Activated T-cell treated with anti-CD3 and anti-CD28 coated beads, Interleukin-2, amount 50 U/mL, for 24 hours (primary cell): ENCODE data around the gene SLC6A2.

Experiments
- DNase-seq: peaks from one replicate; pipeline ENCODE4 v3.0.0-alpha.2; 2020
- H3K27ac Mint-ChIP-seq: 2 replicates; pipeline ENCODE4 v1.8.0; 2020; ENCODE audit warnings: mild to moderate bottlenecking, mixed read lengths
- H3K27me3 Mint-ChIP-seq: 2 replicates; pipeline ENCODE4 v1.8.0; 2020; ENCODE audit warnings: mixed read lengths
- H3K36me3 Mint-ChIP-seq: 2 replicates; pipeline ENCODE4 v1.8.0; 2020; ENCODE audit warnings: low read depth, mixed read lengths
- H3K4me1 Mint-ChIP-seq: 2 replicates; pipeline ENCODE4 v1.8.0; 2020; ENCODE audit warnings: low read depth, mixed read lengths
- H3K4me3 Mint-ChIP-seq: 2 replicates; pipeline ENCODE4 v1.8.0; 2020; ENCODE audit warnings: mild to moderate bottlenecking, moderate library complexity, mixed read lengths
- H3K9me3 Mint-ChIP-seq: 2 replicates; pipeline ENCODE4 v1.8.0; 2020; ENCODE audit warnings: mixed read lengths

SLC6A2 gene

DNA sequence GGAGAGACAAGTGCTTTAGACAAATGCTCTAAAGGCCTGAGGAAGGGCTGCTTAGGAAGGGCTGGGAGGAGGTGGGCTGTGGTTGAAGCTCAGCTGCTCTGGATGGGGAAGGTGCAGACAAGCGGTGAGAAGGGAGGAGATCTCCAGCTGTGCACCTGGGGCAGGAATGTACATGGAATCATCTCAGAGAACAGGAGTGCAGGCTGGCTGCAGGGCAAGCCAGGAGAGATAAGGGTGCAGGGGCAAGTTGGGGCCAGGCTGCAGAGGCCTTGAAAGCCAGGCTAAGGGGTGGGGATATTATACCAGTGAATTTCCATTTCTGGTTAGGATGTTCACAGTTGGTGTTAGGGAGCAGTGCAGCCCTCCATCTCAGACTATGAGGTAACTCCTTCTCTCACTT is 4.2 kb downstream of the SLC6A2 start:
- DNase-seq, result no peak
- no peaks in the 10 kb centered on the region for H3K4me1 Mint-ChIP-seq
- H3K36me3 Mint-ChIP-seq, result no peaks in the 10 kb centered on the region
- no peak overlapping the region for H3K27ac Mint-ChIP-seq
- H3K4me3 Mint-ChIP-seq, result no peak overlapping the region
- H3K9me3 Mint-ChIP-seq, result peaks cover 6% of the 10 kb centered on the region
- H3K27me3 Mint-ChIP-seq, result peaks cover 27% of the 10 kb centered on the region

DNA sequence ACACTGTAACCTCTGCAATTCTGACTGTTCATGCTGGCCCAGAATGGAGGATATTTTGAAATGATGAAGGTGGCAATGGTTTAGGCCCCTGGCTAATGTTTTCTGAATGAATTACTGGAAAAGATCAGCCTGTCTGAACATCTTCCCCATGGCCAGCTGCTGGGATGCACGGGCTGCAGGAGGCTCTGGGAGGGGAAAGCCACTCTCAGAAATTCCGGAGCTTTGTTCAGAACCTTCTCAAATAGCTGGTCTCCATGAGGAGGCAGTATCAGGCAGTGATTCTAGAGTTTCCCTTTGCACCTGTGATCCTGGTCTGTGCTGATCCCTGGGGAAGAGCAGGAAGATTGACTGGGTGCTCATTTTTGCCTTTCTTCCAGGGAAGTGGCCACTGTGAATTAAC is 5.0 kb downstream of the SLC6A2 start:
- Mint-ChIP-seq H3K4me3 (no peak overlapping the region), H3K27ac (no peak overlapping the region), H3K4me1 (no peaks in the 10 kb centered on the region)

DNA sequence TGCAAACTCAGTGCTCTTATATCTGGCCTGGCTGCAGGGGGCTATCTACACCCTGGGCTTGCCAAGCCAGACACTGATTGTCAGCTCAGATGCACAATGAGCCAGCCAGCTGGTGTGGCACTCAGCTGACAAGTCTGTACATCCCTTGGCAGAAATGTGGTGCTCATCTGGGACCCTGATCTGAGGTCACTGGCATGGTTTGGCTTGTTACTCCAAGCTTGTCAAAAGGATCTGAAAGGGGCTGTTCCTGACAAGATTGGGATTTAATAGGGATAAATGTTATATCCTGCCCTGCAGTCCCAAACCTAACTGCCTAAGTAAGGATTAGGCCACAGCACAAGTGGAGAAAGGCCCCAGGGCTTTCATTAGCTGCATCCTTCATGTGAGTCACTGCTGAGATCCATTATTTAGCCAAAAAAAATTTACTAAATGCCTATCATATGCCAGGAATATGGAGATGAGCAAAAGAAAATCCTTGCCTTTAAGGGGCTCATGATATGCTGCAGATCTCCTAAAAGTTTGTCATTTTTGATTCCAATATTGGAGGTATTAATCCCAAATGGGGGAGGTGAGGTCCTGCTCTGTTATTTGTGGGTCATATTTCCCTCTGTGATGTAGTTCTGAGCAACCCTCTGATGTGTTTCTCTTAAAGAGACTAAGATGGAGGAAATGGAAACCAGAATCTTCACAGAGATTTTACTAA is 6.3 kb downstream of the SLC6A2 start:
- H3K4me1 Mint-ChIP-seq, result no peaks in the 10 kb centered on the region
- DNase-seq, result no peak
- peaks cover 6% of the 10 kb centered on the region for H3K9me3 Mint-ChIP-seq
- no peak overlapping the region for H3K27ac Mint-ChIP-seq
- H3K4me3 Mint-ChIP-seq, result no peak overlapping the region
- peaks cover 17% of the 10 kb centered on the region for H3K27me3 Mint-ChIP-seq
- no peaks in the 10 kb centered on the region for H3K36me3 Mint-ChIP-seq

More for the DNA sequence above, 5.0 kb downstream of the SLC6A2 start:
- DNase-seq, result no peak
- Mint-ChIP-seq H3K36me3 (no peaks in the 10 kb centered on the region), H3K9me3 (peaks cover 6% of the 10 kb centered on the region), H3K27me3 (peaks cover 27% of the 10 kb centered on the region)

DNA sequence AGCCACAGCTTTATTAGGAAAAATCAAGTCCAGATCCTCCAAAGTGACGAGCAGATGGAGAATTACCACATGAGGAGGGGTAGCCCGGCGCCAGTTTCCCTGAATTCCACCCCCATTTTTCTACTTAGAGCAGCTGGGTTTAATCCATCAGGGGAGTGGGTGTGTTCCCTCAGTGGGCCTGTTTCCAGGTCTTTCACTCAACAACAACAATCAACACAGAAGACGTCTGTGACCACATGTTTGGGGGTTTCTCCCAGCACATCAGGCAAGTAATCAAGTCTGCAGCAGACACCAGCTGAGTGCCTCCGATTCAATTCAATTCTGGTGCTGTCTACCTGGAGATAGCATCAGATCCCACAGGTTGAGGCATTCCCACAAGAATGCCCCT is 6.8 kb downstream of the SLC6A2 start:
- Mint-ChIP-seq H3K9me3 (peaks cover 6% of the 10 kb centered on the region), H3K4me1 (no peaks in the 10 kb centered on the region), H3K27ac (no peak overlapping the region), H3K27me3 (peaks cover 11% of the 10 kb centered on the region), H3K4me3 (no peak overlapping the region), H3K36me3 (no peaks in the 10 kb centered on the region)
- no peak for DNase-seq

DNA sequence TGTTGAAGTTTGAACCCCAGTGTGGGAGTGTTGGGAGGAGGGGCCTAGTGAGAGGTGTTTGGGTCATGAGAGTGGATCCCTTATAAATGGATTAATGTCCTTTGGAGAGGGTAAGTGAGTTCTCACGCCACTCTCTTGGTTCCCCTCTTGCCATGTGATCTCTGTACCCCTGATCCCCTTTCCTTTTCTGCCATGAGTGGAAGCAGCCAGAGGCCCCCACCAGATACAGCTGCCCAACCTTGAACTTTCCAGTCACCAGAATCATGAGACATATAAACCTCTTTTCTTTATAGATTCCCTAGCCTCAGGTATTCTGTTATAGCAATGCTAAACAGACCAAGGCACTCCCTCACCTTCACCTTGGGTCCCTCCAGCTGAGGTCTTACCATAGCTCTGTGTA is 7.4 kb downstream of the SLC6A2 start:
- no peak for DNase-seq
- Mint-ChIP-seq H3K4me1 (no peaks in the 10 kb centered on the region), H3K27me3 (peaks cover 8% of the 10 kb centered on the region), H3K9me3 (peaks cover 6% of the 10 kb centered on the region), H3K27ac (no peak overlapping the region), H3K36me3 (no peaks in the 10 kb centered on the region), H3K4me3 (no peak overlapping the region)

DNA sequence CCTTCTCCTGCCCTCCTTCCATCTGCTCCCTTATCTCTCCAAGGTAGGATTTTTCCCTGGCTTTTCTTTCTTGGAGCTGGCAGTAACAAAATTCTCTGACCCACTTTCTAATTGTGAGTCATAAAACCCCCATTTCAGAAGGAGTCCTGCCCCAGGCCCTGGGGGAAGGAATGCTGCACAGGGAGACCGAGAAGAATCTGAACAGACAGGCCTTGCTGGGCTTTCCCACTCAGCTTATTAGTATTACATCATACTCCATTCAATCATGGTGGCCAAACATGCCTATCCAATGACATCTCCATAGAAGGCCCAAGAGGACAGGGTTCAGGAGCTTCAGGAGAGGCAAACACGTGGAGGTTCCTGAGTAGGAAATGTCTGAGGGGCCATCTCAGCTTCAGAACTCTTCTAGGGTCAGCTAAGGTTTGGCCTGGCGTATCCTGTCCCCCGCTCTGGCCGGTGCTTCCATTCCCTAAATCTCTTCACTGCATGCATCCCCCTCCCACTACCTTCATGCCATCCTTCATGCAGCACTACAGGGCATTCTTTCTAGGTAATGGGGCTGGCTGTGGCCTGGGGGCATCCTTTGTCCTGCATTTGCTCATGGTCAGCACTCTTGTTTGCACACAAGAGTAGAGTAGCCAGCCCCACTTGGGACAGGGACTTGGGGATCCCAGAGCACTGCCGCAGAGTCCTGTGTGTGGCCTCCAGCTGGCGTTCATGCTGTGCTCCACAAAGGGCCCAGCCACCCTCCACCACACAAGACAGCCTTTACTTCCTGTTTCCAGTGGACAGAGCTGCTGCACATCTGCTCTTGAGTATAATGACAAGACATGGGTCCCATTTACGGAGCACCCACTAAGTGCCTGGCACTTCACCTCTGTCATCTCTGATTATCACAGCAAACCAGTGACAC is 8.2 kb downstream of the SLC6A2 start:
- Mint-ChIP-seq H3K27ac (no peak overlapping the region), H3K27me3 (peaks cover 3% of the 10 kb centered on the region), H3K4me1 (no peaks in the 10 kb centered on the region), H3K9me3 (peaks cover 6% of the 10 kb centered on the region), H3K36me3 (no peaks in the 10 kb centered on the region), H3K4me3 (no peak overlapping the region)
- DNase-seq, result no peak

DNA sequence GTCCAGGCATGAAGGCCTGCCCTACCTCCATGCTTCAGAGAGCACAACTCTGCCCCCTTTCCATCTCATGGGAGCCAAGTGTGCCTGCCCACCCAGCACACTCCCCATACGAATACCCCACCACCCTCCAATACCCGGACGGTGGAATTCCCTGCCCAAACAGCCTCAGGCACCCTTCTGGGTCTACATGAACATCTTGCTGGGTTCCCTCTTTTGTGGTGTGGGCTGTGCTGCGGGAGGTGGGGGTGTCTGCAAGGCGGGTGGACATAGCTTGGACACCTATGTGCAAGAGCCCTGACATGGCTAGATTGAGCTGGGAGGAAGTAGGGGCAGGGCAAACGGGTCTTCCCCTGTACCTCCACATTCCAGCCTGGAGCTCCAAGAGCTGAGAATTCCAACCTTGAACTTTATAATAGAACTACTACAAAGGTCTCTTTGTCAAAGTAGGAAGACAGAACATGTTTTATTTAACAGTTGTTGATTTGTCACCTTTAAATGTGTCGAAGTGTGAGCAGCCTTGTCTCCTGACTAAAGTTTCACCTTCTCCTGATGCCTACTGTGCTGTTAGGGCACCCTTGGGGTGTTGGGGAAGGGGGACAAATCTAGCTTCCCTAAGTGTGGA is 9.1 kb downstream of the SLC6A2 start:
- H3K36me3 Mint-ChIP-seq, result no peaks in the 10 kb centered on the region
- DNase-seq, result no peak
- H3K27ac Mint-ChIP-seq, result no peak overlapping the region
- peaks cover 3% of the 10 kb centered on the region for H3K27me3 Mint-ChIP-seq
- no peaks in the 10 kb centered on the region for H3K4me1 Mint-ChIP-seq
- H3K9me3 Mint-ChIP-seq, result peaks cover 6% of the 10 kb centered on the region
- no peak overlapping the region for H3K4me3 Mint-ChIP-seq

DNA sequence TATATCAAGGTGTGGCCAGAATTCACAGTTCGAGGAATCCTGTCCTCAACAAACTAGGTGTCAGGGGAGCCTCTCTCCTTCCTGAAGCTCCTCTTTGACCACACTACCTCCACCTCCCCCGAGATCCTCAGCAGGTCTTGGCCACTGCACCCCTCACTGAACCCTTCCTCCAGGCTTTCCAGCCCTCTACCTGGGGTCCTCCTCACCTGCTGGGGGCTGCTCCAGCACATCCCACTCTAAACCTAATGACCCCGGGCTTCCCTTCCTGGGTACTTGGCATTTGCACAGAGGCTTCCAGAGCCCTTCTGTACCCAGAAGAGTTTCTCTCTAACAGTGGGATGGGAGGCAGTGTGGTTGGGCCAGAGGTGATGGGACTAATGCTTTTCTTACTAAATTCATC is 9.7 kb downstream of the SLC6A2 start:
- no peak for DNase-seq
- H3K27me3 Mint-ChIP-seq, result peaks cover 3% of the 10 kb centered on the region
- H3K9me3 Mint-ChIP-seq, result peaks cover 6% of the 10 kb centered on the region
- no peak overlapping the region for H3K4me3 Mint-ChIP-seq
- H3K4me1 Mint-ChIP-seq, result no peaks in the 10 kb centered on the region
- H3K36me3 Mint-ChIP-seq, result no peaks in the 10 kb centered on the region
- H3K27ac Mint-ChIP-seq, result no peak overlapping the region

DNA sequence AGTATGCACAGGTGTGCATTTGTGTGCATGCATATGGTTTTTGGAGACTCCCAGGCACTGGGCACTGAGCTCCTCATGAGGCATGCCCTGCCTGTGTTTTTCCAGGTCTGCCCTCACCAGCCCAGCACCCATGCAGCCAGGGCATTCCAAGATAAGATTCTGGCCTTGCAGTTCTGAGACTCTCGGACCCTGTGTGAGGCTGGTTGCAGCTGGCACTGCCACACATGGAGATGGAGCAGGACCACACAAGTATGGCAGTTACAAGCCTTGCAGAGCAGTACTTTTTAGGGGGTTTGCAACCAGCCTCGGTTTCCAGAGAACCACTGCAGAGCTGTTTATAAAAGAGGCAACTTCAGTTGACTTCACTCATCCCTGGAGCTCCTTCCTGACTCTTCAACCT is 10.2 kb downstream of the SLC6A2 start:
- no peak overlapping the region for H3K27ac Mint-ChIP-seq
- no peaks in the 10 kb centered on the region for H3K36me3 Mint-ChIP-seq
- H3K4me1 Mint-ChIP-seq, result no peaks in the 10 kb centered on the region
- peaks cover 3% of the 10 kb centered on the region for H3K27me3 Mint-ChIP-seq
- peaks cover 6% of the 10 kb centered on the region for H3K9me3 Mint-ChIP-seq
- no peak overlapping the region for H3K4me3 Mint-ChIP-seq
- DNase-seq, result no peak

DNA sequence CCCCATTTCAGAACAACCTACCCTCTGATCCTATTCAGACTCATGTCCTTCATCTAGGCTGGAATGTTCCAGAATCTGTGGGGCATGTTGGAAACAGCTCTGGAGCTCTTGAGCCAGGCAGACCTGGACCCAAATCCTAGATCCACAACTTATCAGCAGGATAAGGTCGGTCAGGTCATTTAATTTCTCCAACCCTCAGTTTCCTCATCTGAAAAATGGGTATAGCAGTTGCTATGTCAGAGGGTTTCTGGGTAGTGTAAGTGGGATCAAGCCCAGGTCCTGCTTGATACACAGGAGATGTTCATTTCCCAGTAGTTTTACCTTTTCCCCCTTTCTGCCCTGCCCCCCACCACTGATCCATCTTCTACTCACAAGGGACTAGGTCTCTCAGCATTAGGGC is 12.0 kb downstream of the SLC6A2 start:
- peaks cover 6% of the 10 kb centered on the region for H3K9me3 Mint-ChIP-seq

DNA sequence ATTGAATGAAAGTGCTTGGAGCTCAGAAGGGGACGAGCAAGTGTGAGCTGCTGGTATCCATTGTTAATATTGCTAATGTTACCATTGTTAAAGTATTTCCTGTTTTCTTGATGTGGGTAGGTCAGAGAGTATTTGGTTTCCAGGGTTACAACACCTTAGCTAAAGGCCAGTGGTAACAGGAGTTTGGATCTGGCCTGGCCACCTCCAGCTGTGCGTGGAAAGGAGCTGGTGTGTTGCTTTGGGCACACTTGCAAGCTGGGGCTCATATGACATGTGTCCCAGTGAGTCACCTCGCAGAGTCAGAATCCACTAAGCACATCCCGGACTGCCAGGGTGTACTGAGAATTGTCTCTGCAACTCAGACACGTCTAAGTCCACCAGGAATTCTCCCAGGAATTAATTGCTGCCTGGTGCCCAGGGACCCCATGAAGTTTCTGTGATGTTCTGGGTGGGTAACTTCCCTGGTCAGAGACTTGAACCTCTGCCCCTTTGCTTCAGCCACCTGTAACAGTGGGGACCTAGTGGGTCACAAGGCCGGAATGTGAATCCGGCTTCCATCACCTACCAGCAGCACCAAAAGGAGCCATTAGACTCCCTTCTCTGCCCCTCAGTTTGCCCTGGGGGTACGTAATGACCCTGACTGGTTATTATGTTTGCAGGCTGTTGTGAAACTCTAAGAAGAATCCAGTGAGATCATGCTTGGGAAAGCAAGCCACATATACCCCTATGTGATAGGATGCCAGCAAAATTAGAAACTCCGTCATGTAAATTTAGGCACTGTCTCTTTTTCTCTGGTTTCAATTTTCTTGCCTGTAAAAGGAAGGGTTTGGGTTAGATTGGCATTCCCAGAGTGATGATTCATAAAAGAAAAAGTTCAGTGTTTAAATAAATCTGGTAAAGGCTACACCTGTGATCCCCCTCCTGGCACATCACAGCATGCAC is 12.8 kb downstream of the SLC6A2 start:
- Mint-ChIP-seq H3K27me3 (peaks cover 3% of the 10 kb centered on the region), H3K4me3 (no peak overlapping the region), H3K9me3 (no peaks in the 10 kb centered on the region), H3K27ac (no peak overlapping the region), H3K36me3 (no peaks in the 10 kb centered on the region), H3K4me1 (no peaks in the 10 kb centered on the region)
- DNase-seq, result no peak

More for the DNA sequence above, 12.0 kb downstream of the SLC6A2 start:
- no peaks in the 10 kb centered on the region for H3K36me3 Mint-ChIP-seq
- no peak overlapping the region for H3K4me3 Mint-ChIP-seq
- H3K4me1 Mint-ChIP-seq, result no peaks in the 10 kb centered on the region
- H3K27me3 Mint-ChIP-seq, result peaks cover 3% of the 10 kb centered on the region
- DNase-seq, result no peak
- H3K27ac Mint-ChIP-seq, result no peak overlapping the region

DNA sequence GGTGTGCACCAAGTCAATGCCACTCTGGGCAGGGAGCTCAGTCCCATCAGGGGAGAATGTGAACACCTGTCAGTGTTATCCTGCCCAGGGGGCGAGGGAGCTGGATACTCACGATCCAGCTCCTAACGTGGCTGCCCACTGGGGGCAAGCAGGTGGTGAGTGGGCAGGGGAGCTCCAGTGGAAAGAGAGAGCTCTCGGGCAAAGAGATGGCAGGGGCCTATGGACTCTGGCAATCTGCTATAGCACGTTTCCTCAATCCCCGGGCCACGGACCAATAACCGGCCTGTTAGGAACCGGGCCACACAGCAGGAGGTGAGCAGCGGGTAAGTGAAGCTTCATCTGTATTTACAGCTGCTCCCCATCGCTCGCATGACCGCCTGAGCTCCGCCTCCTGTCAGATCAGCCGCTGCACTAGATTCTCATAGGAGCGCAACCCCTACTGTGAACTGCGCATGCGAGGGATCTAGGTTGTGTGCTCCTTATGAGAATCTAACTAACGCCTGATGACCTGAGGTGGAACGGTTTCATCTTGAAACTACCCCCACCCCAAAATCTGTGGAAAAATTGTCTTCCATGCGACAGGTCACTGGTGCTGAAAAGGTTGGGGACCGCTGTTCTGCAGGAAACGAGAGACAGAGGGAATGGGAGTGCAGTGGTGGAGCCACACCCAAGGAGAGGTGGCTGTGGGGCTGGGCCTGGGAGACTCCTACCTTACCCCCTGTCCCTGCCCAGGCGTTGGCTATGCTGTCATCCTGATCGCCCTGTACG is 15.6 kb downstream of the SLC6A2 start:
- no peaks in the 10 kb centered on the region for H3K4me1 Mint-ChIP-seq
- DNase-seq, result no peak
- no peaks in the 10 kb centered on the region for H3K9me3 Mint-ChIP-seq
- no peak overlapping the region for H3K4me3 Mint-ChIP-seq
- H3K27ac Mint-ChIP-seq, result no peak overlapping the region
- H3K27me3 Mint-ChIP-seq, result peaks cover 3% of the 10 kb centered on the region
- H3K36me3 Mint-ChIP-seq, result no peaks in the 10 kb centered on the region

DNA sequence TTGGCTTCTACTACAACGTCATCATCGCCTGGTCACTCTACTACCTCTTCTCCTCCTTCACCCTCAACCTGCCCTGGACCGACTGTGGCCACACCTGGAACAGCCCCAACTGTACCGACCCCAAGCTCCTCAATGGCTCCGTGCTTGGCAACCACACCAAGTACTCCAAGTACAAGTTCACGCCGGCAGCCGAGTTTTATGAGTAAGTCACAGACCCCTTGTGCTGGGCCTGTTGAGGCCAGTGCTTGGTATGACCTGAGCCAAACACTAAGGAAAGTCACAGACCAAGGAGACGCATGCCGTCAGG is 16.1 kb downstream of the SLC6A2 start:
- Mint-ChIP-seq H3K36me3 (no peaks in the 10 kb centered on the region), H3K27me3 (peaks cover 3% of the 10 kb centered on the region), H3K9me3 (no peaks in the 10 kb centered on the region), H3K4me1 (no peaks in the 10 kb centered on the region), H3K4me3 (no peak overlapping the region), H3K27ac (no peak overlapping the region)
- DNase-seq, result no peak

DNA sequence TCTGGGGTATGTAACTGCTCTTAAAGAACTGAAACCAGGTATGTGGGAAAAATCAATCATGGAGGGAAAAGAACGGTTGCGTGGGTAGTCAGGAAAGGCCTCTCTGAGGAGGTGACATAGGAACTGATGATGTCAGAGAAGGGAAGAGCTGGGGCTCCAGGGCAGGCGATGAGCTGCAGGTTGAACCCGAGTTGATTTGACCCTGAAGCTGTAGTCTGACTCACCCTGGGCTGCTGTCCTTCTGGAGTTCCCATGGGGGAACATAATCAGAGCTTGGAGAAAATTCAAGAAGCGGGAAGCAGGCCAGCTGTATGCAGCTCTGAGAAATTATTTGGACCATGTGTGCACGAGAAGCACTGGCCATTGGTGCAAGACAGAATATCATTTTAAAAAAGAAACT is 16.7 kb downstream of the SLC6A2 start:
- no peak for DNase-seq
- Mint-ChIP-seq H3K9me3 (no peaks in the 10 kb centered on the region), H3K4me1 (no peaks in the 10 kb centered on the region), H3K27ac (no peak overlapping the region), H3K27me3 (peaks cover 3% of the 10 kb centered on the region), H3K36me3 (no peaks in the 10 kb centered on the region), H3K4me3 (no peak overlapping the region)
